Measurements from ENCODE around the gene MCF2L2.

DNA sequence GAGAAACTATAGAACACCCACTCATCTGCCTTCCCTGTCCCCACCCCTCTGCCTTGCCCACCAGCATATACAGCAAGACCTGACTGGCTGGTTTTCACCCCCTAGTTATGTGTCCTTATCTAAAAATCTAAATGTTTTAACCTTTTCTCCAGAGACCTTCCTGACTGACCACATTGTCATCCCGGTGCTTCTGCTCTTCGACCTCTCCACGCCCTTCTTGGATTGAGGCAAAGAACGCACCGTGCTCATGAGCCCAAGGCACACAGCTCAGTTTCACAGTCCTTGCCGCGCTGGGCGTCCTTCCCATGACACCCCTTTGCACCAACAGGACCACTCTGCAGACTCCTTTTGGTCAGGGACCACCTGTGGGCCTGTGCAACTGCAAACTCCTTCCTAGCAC is 112.7 kb downstream of the MCF2L2 start:
- TF ChIP-seq, protein P1, sequence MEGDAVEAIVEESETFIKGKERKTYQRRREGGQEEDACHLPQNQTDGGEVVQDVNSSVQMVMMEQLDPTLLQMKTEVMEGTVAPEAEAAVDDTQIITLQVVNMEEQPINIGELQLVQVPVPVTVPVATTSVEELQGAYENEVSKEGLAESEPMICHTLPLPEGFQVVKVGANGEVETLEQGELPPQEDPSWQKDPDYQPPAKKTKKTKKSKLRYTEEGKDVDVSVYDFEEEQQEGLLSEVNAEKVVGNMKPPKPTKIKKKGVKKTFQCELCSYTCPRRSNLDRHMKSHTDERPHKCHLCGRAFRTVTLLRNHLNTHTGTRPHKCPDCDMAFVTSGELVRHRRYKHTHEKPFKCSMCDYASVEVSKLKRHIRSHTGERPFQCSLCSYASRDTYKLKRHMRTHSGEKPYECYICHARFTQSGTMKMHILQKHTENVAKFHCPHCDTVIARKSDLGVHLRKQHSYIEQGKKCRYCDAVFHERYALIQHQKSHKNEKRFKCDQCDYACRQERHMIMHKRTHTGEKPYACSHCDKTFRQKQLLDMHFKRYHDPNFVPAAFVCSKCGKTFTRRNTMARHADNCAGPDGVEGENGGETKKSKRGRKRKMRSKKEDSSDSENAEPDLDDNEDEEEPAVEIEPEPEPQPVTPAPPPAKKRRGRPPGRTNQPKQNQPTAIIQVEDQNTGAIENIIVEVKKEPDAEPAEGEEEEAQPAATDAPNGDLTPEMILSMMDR (conservative IDR thresholded peaks at IDR 0.05 in 1 of 2, IDR thresholded peaks at IDR 0.05 in 1 of 2; ENCODE audit: extremely low read depth in 1 of 2, insufficient read depth in 1 of 2, low read depth in 1 of 2, low read length in 2 of 2), result no peak
- no peak for TF ChIP-seq EZH2 (IDR thresholded peaks at IDR 0.05; ENCODE audit: borderline replicate concordance, low read length)
